ENCODE data around the gene UNC50.

- TF ChIP-seq CTCF (IDR thresholded peaks at IDR 0.05) = no peak
- no peak for TF ChIP-seq EZH2 (IDR thresholded peaks at IDR 0.05; ENCODE audit: borderline replicate concordance, insufficient read depth, low read depth, low read length, poor library complexity, severe bottlenecking)
These were observed 40.1 kb downstream of the UNC50 start for GRCh38 chr2:98648451-98648850.

All from B cell (primary cell).